A549 treated with AZD9567 at 1 μM for 4 hours (cell line): ENCODE results near the gene SELENOP. TPM values are rescaled to one million over a fixed set of nuclear protein-coding genes. Genes with fewer than 3 reads are reported as not detected.

Experiments used
- total RNA-seq: library from RNA; stranded (reverse); fragments of 200-300 nt; extraction: Qiagen RNA extraction; gene quantifications from 5 replicates; pipeline ENCODE4 v1.2.3, GENCODE V29; 2022; ENCODE audit not compliant: insufficient read depth

The SELENOP gene, protein sequence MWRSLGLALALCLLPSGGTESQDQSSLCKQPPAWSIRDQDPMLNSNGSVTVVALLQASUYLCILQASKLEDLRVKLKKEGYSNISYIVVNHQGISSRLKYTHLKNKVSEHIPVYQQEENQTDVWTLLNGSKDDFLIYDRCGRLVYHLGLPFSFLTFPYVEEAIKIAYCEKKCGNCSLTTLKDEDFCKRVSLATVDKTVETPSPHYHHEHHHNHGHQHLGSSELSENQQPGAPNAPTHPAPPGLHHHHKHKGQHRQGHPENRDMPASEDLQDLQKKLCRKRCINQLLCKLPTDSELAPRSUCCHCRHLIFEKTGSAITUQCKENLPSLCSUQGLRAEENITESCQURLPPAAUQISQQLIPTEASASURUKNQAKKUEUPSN
- total RNA-seq = 0.20 to 0.24 TPM (median 0.22 TPM) in 4 of 5 replicates, not detected in the other

GRCh38 chr5:42811591-42812446, at the start of gene SELENOP:
SELENOP (minus strand) TSS chr5:42811892; CDS start chr5:42808353, 3,539 bp downstream.

GRCh38 chr5:42756606-42757601, 54.8 kb downstream of the SELENOP start, which contains the start of gene CCDC152:
CCDC152 (plus strand) TSS chr5:42756818; CDS start chr5:42759122, 2,304 bp downstream.

Other genes with a start within 250 kb of the SELENOP start
- not detected in 5 replicates for gene CCDC152, start 55.1 kb downstream of the SELENOP start, total RNA-seq
- gene ANXA2R, start 228.4 kb upstream of the SELENOP start, total RNA-seq = 1.8 to 3.8 TPM (median 2.8 TPM) in 5 replicates